GM12878 (cell line): ENCODE data around the gene CNN2. TPM values are rescaled to one million over a fixed set of nuclear protein-coding genes. Genes with fewer than 3 reads are reported as not detected.

ENCODE experiments used
- ATAC-seq: fragments of 200-7000 bp; cut with Tn5 transposase; 3 replicates; pipeline ENCODE4 v1.9.1; 2020; ENCODE audit warnings: mild to moderate bottlenecking, moderate library complexity
- BruUV-seq: library from RNA; stranded (reverse); fragments of 400-500 nt; replicated peaks from 2 replicates; lab custom pipeline; 2021; lab: Mats Ljungman, UMichigan
- CTCF ChIA-PET: fragments of 300-600 bp; sonication (Branson Sonifier 250); formaldehyde crosslinking; extraction: SDS; loops from one replicate; lab custom pipeline; 2021; ENCODE audit warnings: inconsistent platforms; lab: Yijun Ruan, JAX
- POLR2A ChIA-PET: fragments of 350-600 bp; formaldehyde crosslinking; extraction: SDS; loops from one replicate; lab custom pipeline; 2021; ENCODE audit warnings: inconsistent platforms; lab: Charles Lee
- RAD21 ChIA-PET: fragments of 300-600 bp; sonication (Branson Sonifier 250); formaldehyde crosslinking; loops from one replicate; lab custom pipeline; 2023; ENCODE audit warnings: antibody characterized with exemption; ENCODE audit not compliant: unreplicated experiment; lab: Charles Lee
- SMC1A ChIA-PET: fragments of 300-600 bp; sonication (Branson Sonifier 250); formaldehyde crosslinking; loops from one replicate; lab custom pipeline; 2023; ENCODE audit not compliant: unreplicated experiment, uncharacterized antibody; lab: Charles Lee
- DNase-seq: peaks from one replicate; pipeline ENCODE4 v3.0.0-alpha.2; 2011; ENCODE audit warnings: low read depth, low spot score
- FAIRE-seq: peaks from 3 replicates; lab custom pipeline; 2011; peaks lifted over from hg19 to GRCh38; lab: Jason Lieb, UNC
- H2AFZ ChIP-seq: 2 replicates; pipeline ENCODE4 v1.6.0; 2011; ENCODE audit warnings: low read depth, low read length, control low read depth; ENCODE audit not compliant: control insufficient read depth
- H3K27ac ChIP-seq: 2 replicates; pipeline ENCODE4 v1.5.1; 2011; ENCODE audit warnings: control low read depth; ENCODE audit not compliant: control insufficient read depth, insufficient read depth
- H3K27me3 ChIP-seq, 2 experiments: replicated peaks in 1 of 2; 2 replicates each; pipeline versions ENCODE4 v1.6.0 to v1.6.1; 2011; ENCODE audit warnings: low read length in 1 of 2; ENCODE audit not compliant: control insufficient read depth in 2 of 2, insufficient read depth in 2 of 2
- H3K36me3 ChIP-seq, 2 experiments: 2 replicates each; pipeline ENCODE4 v1.5.1; 2011; ENCODE audit warnings: low read length in 1 of 2; ENCODE audit not compliant: control insufficient read depth in 2 of 2, insufficient read depth in 2 of 2
- H3K4me1 ChIP-seq: 2 replicates; pipeline ENCODE4 v1.6.1; 2011; ENCODE audit warnings: mild to moderate bottlenecking, low read length, moderate library complexity, mixed read lengths; ENCODE audit not compliant: control insufficient read depth, insufficient read depth
- H3K4me2 ChIP-seq: 2 replicates; pipeline ENCODE4 v1.6.0; 2011; ENCODE audit warnings: control low read depth; ENCODE audit not compliant: control insufficient read depth, insufficient read depth
- H3K4me3 ChIP-seq: fragments of 200-600 bp; sonication (generic); 2 replicates; pipeline ENCODE4 v1.5.1; 2016
- H3K79me2 ChIP-seq: 2 replicates; pipeline ENCODE4 v1.6.0; 2011; ENCODE audit warnings: low read length; ENCODE audit not compliant: control insufficient read depth, insufficient read depth
- H3K9ac ChIP-seq: 2 replicates; pipeline ENCODE4 v1.8.0; 2011; ENCODE audit warnings: low read length, control low read depth, mixed read lengths; ENCODE audit not compliant: control insufficient read depth, insufficient read depth
- H3K9me3 ChIP-seq: replicated peaks from 3 replicates; pipeline ENCODE4 v1.5.1; 2011; ENCODE audit warnings: mild to moderate bottlenecking, low read length; ENCODE audit not compliant: control insufficient read depth, insufficient read depth
- H4K20me1 ChIP-seq: 2 replicates; pipeline ENCODE4 v1.6.0; 2011; ENCODE audit not compliant: control insufficient read depth, insufficient read depth
- ASH2L ChIP-seq: fragments of 300-600, 200-600 bp; sonication (generic); IDR thresholded peaks from 2 replicates; pipeline ENCODE4 v1.6.1; 2017; ENCODE audit warnings: low read depth, mild to moderate bottlenecking, borderline replicate concordance
- ATF7 ChIP-seq: fragments of 450-650 bp; IDR thresholded peaks from 2 replicates; pipeline ENCODE4 v1.6.1; 2016; ENCODE audit warnings: low read depth, mild to moderate bottlenecking
- CEBPB ChIP-seq, 2 experiments: fragments of 150-350 bp in 1 of 2; IDR thresholded peaks; 2 replicates each; pipeline ENCODE4 v1.6.1; 2012 to 2014; ENCODE audit warnings: low read depth in 2 of 2, low read length in 2 of 2, borderline replicate concordance in 1 of 2, inconsistent platforms in 1 of 2
- IRF3 ChIP-seq: fragments of 450-650 bp; IDR thresholded peaks from 2 replicates; pipeline ENCODE4 v1.6.1; 2014; ENCODE audit warnings: mild to moderate bottlenecking
- MYB ChIP-seq: fragments of 150-350 bp; IDR thresholded peaks from 2 replicates; pipeline ENCODE4 v1.6.1; 2014; ENCODE audit warnings: mild to moderate bottlenecking, low read depth, low read length, borderline replicate concordance
- NBN ChIP-seq: fragments of 450-650 bp; IDR thresholded peaks from 2 replicates; pipeline ENCODE4 v1.6.1; 2016
- PBX3 ChIP-seq: IDR thresholded peaks from 2 replicates; pipeline ENCODE4 v1.6.1; 2011; ENCODE audit warnings: mild to moderate bottlenecking, low read depth, low read length, moderate library complexity; ENCODE audit not compliant: insufficient replicate concordance
- ZBTB4 ChIP-seq: fragments of 450-650 bp; formaldehyde crosslinking; IDR thresholded peaks from 2 replicates; pipeline ENCODE4 v1.4.0; 2022; ENCODE audit warnings: mild to moderate bottlenecking, moderate library complexity
- ZNF592 ChIP-seq: fragments of 450-650 bp; IDR thresholded peaks from 2 replicates; pipeline ENCODE4 v1.6.1; 2017; ENCODE audit warnings: mild to moderate bottlenecking, moderate library complexity
- ZSCAN29 ChIP-seq: fragments of 450-650 bp; IDR thresholded peaks from 2 replicates; pipeline ENCODE4 v1.6.1; 2017; ENCODE audit warnings: mild to moderate bottlenecking, moderate library complexity
- WGBS: methylation state at CpG from one replicate; pipeline ENCODE4 v1.1.6; 2016; ENCODE audit warnings: low lambda C conversion rate; ENCODE audit not compliant: insufficient replicate concordance, insufficient coverage; ENCODE audit errors: missing lambda C conversion rate; 5-methylcytosine and 5-hydroxymethylcytosine counted together
- in situ Hi-C: fragments of 300-500 bp; cut with MboI; formaldehyde crosslinking; loops from 9 replicates; pipeline ENCODE4 v1.14.3; 2018; ENCODE audit warnings: mixed read lengths
- intact Hi-C: fragments of 100-400 bp; cut with micrococcal nuclease; formaldehyde crosslinking; loops from one replicate; pipeline ENCODE4 v1.14.2; 2022; ENCODE audit not compliant: unreplicated experiment
- polyA plus RNA-seq, 11 experiments: library from polyadenylated mRNA; depleted of rRNA in 4 of 11; unstranded in 6 of 11; stranded (reverse) in 5 of 11; fragments of >200 nt; fragmentation: Nextera tagmentation in 4 of 11; fragmentation: Illumina TruSeq in 1 of 11; extraction: Ambion mirVana in 4 of 11; extraction: Trizol in 1 of 11; gene quantifications; 1 replicate in 1 of 11; 2 replicates in 10 of 11; pipeline versions ENCODE4 v1.2.1 to v1.2.3, GENCODE V29; 2011 to 2016; ENCODE audit warnings: inconsistent platforms in 2 of 11, missing spikeins in 2 of 11, low read depth in 1 of 11
- total RNA-seq, 4 experiments: library from RNA; depleted of rRNA in 3 of 4; stranded (reverse); fragments of >200 nt in 3 of 4; fragmentation: Illumina TruSeq in 1 of 4; extraction: Trizol in 1 of 4; gene quantifications; 2 replicates each; pipeline versions ENCODE4 v1.2.1 to v1.2.3, GENCODE V29; 2013 to 2021

The CNN2 gene
- total and polyA plus RNA-seq, 10 of the 15 experiments (the other 5 are each of a cell fraction or from before 2014, with no cell fraction given): 34.7 to 311 (median 172) TPM

GRCh38 chr19:990746-991145, 35.7 kb upstream of the CNN2 start (continued):
- TF ChIP-seq ZNF592 (no peak), MYB (no peak), IRF3 (no peak), NBN (no peak), ZSCAN29 (no peak), ATF7 (no peak), ASH2L (no peak)

- no peak overlapping the region for H3K4me3 ChIP-seq
- H3K9ac ChIP-seq: no peak overlapping the region
- no peak overlapping the region for H3K27ac ChIP-seq
- FAIRE-seq (no peak), DNase-seq (no peak)
- no peak overlapping the region for H2AFZ ChIP-seq
- ChIA-PET RAD21 (no interaction called here), POLR2A (interaction anchor here (0.6 kb wide), 1 partner anchor 76 kb away, joined by 3 read pairs; no protein-coding TSS in a partner anchor), CTCF (no interaction called here)
- BruUV-seq: no TSS peak
- H4K20me1 ChIP-seq: no peaks in the 10 kb centered on the region
- H3K4me1 ChIP-seq: no peaks in the 10 kb centered on the region; the same call in 1 of the 2 replicates
- no peaks in the 10 kb centered on the region for H3K79me2 ChIP-seq
- no peak overlapping the region for H3K4me2 ChIP-seq
- in situ Hi-C loops (no loop called here), intact Hi-C loops (no loop called here)
- peaks cover 4 to 15% of the 10 kb centered on the region in 2 experiments; a peak in 3 of 4 replicates for H3K36me3 ChIP-seq
- WGBS: 71% methylated on average over 20 of the region's 47 CpGs
- no peak for TF ChIP-seq ZBTB4 (CRISPR knock-in tag)
- no peak for TF ChIP-seq CEBPB (IDR thresholded peaks at IDR 0.05; ENCODE audit: borderline replicate concordance in 1 of 2, low read depth in 2 of 2, low read length in 2 of 2)
- no peak for TF ChIP-seq PBX3
- TF ChIP-seq, all 136 proteins: peak for 0
- H3K27me3 ChIP-seq: no peaks in the 10 kb centered on the region
- ATAC-seq: peak; percentile 81
- H3K9me3 ChIP-seq: no peaks in the 10 kb centered on the region
- SMC1A ChIA-PET: no interaction called here
Measured at GRCh38 chr19:991174-991931, 35.1 kb upstream of the CNN2 start.
